ENCODE results near the gene LYL1.

Gene LYL1

GRCh38 chr19:13071444-13072187 is 31.0 kb downstream of the LYL1 start:
- no peak for DNase-seq

- DNase-seq, result no peak
These were observed 32.1 kb downstream of the LYL1 start for GRCh38 chr19:13070425-13071140.

DNA sequence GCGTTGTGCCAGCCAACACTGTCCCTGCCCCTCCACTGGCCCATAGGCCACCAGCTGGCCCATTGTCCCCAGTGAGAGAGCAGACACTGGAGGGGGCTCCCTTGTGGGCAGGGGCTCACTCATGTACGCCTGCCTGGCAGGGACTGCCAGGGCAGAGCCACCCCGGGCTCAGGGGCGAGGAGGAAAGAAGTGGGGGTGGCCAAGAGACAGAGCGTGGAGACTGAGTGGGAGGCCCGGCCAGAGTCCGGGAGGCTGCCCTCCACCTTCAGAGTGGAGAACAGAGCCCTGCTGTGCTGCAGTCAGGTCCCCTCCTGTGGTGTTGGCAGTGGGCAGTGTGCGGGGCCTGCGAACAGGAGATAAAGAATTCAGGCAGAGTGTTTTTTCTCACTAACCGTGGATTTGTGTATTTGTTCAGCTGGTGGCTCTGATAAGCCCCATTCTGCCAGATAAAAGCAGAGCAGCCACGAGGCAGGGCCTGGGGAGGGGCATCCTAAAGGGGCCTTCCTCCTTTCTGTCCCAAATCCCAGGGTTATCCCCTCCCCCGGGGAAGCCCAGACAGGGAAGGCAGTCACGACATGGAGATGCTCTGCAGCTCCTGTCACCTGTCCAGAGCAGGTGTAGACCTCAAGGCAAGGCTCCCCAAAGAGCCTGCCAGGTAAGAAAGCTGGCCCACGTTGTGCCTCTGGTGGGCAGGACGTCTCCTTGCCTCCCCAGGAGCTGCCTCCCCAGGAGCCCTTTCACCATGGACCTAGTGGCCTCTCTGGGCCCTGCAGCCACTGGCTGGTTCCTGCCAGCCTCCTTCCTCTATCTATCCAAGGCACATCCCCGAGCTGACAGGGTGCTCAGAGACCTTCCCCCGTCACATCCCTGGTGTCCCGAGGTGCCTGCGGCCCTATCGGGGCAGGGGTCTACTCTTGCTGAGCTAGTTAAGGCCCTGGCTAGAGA is 33.0 kb downstream of the LYL1 start:
- no peak for DNase-seq

DNA sequence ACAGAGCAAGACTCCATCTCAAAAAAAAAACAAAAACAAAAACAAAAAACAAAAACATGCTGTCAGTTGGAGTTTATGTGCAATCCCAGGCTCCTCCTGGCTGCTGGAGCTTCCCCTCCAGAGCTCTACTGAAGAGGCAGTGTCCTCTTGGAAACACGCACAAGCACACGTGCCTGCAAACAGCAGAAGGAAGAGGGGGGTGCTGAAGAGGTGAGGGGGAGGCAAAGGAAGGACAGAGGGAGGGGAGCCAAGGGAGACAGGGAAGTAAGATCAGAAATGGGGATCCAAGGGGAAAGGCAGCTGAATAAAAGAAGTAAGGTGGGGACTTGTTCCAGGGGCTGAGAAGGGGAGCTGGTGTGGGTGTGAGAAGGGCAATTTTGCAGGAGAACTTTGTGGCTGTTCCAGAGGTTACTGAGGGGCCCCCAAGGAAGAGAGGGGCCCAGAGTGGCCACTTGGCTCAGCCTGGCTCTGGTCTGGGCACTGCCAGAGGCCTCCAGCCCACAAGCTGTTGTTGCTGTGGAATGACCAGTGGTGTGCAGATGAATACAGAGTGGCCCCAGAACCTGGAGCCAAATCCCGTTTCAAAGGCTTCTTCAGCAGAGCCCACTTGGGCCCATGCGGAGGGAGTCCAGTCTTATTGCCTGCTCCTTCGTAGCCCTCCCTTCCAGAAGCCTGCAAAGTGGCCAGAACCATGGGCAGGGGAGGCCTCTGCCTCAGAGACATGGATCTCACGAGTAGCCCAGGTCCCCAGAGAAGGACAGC is 34.4 kb downstream of the LYL1 start:
- DNase-seq, result no peak

DNA sequence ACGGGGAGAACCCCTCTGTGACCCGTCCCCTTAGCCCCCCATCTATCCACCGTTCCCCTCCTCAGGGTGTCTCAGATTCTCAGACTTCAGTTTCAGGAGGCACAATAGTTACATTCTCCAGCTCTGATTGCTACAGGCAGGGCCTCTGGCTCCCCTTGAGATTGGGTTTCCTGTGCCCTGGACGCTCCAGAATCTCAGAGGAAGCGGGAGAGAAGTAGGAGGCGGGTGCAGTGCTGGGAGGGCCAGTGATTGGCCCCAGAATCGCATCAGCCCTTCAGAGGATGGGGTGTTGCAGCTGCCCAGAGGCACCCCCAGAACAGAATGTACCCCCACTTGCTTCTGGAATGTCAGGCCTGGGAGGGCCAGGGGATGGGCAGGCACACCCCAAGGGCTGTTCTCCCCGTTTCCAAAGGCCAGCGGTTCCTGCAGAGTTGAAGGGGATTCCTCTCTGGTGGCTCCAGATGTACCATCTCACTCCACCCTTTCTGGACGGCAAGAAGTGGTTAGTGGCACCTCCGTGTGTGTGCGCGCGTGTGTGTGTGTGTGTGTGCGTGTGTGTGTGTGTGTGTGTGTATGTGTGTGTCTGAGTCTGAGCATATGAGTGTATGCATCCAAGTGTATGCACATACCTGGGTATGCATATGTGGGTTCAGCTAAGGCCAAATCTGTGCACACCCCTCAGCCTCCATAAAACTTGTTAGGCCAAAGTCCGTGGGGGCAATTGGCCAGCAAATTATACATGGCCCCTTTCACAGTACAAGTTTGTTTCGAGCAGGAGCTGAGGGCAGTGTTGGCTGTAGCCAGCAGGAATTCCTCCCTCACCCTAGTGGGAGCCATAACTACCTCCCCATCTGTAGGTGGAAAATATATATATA is 35.5 kb downstream of the LYL1 start:
- no peak for DNase-seq

DNA sequence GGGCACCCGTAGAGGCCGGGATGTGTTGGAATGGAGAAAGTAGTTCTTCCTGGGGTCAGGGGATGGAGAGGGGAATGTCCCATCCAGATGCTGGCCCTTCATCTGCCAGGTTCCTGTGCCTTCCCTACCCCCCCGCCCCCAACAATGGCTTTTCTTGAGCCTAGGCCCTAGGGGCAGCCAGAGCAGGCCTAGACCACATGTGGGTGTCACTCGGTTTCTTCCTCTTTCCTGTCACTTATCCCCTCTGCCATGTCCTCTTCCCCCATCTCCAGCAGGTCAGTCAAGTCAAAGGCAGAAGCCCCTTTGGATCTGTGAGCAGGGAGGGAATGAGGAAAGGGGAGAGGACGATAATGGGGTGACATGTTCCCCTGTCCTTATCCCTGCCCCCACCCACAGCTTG is 36.4 kb downstream of the LYL1 start:
- no peak for DNase-seq

GRCh38 chr19:13064092-13064489 is 38.6 kb downstream of the LYL1 start:
- no peak for DNase-seq

GRCh38 chr19:13063461-13064091 is 39.1 kb downstream of the LYL1 start:
- DNase-seq, result no peak

DNA sequence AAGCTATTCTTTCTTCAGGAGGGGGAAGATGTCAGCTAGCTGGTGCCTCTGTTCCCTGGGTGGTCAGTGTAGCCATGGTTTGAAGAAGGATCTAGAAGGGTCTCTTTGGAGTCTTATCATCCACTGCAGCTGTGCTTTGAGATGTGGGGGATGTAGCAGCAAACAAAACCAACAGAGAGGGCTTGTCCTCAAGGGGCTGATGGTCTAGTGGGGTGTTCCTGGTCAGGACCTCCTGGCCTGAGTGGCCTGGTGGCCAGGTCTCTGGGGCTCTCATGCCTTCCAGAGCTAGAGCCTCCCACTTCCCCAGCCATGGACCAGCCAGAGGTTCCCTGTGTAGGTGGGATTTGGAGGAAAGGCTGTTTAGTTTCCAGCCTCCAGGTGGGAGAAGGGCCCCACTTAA is 40.3 kb downstream of the LYL1 start:
- DNase-seq, result no peak

DNA sequence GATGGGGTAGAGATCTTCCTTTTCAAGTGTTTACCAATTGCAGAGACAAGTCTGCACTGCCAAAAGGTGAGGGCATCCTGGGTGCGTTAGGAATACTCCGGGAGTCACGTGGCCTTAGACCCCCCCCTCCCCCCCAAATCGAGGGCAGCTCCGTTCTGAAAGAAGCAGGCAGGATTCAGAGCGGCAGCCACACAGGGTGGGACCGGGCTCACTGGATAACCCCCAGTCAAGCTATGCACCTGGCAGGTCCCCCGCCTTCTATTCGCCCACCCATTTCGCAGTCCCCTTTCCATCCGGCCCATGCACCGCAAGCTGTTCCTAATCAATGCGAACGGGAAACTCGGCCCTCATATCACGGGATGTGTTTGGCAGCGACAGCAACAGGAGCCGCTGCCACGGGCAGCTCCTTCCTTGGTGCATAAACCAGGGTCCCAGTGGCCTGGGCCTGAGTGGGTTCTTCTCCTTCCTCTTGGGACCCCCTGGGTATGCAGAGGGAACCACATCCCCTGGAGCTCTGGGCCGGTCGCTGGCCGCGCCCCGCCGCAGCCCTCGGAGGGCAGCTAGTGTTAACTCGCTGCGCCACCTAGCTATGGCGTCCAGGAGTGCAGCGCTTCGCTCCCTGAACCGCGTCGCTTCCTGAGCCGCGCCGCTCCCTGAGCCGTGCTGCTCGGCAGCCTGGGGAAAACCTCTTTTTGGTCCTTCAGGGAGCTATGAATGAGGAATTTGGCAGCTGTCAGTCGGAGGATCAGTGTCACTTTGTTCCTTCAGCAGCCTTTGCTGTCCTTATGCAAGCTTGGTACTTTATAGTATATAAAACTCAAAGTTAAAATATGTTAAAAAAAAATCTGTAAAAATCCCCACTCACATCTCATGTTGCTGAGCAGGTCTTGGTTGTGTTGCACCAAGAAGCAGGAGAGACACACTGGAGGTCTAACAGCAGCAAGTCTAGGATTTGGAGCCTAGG is 41.4 kb downstream of the LYL1 start:
- peak; percentile 75 for DNase-seq

DNA sequence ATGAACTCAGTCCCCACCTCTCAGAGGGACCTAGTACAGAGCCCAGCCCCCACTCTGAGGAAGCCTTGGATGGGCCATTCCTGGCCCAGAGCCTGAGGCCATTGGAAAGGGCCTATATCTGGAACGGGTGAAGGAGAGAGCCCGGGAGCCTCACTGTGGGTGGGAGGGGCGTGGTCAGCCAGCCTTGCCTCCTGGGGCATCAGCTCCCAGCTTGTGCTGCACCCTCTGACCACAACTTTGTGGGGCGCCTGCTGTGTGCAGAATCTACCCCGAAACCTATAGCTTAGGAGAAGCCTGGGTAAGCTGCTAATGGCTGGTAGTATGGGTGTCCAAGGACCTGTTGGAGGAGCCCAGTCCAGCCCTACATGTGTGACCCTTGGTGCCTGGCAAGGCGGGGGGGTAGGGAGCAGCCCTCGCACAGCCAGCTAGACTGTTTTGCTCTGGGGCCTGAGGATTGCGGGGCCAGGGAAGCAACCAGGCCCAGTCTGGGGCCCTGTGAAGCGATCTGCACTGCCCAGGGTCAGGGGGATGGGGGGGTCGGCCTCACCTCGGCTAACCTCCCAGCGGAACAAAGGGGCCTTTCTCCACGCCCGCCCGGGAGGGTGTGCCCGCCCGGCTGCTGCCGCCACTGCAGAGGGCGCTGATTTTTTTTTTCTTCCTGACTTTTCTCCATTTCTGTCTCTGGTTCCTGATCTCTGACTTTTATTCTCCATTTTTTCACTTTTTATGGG is 42.3 kb downstream of the LYL1 start:
- no peak for DNase-seq

GRCh38 chr19:13058951-13059660 is 43.6 kb downstream of the LYL1 start:
- no peak for DNase-seq

DNA sequence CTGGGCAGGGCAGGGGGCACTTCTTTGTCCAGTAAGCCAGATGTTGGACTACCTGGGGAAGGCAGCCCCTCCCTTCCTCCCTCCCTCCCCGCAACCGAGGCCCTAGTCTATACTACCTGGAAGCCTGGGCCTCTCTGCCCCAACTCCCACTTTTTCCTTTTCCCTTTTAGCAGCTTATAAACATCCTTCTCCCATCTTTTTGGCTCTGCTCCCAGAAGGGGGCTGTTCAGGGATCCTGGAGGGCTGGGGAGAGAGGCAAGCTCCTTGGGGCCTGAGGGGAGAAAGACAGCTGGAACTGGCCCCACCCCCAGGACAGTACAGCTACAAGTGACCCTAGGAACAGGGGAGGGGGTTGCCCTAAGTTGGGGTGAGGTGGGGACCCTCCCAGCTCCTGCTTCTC is 44.9 kb downstream of the LYL1 start:
- DNase-seq, result no peak

DNA sequence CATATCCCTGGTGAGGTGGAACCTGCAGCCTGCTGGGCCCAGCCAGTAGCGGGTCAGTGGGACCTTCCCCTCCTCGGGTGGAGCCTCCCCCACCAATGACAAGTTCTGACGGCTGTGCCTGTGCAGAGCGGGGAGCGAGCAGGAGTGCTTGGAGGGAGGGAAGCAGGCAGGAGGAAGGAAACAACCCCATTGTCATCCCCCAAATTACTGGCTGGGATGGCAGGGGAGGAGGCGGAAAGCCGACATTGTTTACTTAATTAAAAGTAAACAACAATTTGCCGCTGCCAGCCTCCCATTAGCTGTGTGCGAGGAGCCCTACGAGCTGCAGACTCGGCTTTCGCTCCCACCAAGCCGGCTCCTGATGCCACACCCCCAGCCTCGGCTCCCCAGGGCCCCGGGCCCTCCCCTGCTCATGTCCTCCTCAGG is 45.5 kb downstream of the LYL1 start:
- no peak for DNase-seq

GRCh38 chr19:13056052-13056660 is 46.5 kb downstream of the LYL1 start:
- DNase-seq, result no peak

DNA sequence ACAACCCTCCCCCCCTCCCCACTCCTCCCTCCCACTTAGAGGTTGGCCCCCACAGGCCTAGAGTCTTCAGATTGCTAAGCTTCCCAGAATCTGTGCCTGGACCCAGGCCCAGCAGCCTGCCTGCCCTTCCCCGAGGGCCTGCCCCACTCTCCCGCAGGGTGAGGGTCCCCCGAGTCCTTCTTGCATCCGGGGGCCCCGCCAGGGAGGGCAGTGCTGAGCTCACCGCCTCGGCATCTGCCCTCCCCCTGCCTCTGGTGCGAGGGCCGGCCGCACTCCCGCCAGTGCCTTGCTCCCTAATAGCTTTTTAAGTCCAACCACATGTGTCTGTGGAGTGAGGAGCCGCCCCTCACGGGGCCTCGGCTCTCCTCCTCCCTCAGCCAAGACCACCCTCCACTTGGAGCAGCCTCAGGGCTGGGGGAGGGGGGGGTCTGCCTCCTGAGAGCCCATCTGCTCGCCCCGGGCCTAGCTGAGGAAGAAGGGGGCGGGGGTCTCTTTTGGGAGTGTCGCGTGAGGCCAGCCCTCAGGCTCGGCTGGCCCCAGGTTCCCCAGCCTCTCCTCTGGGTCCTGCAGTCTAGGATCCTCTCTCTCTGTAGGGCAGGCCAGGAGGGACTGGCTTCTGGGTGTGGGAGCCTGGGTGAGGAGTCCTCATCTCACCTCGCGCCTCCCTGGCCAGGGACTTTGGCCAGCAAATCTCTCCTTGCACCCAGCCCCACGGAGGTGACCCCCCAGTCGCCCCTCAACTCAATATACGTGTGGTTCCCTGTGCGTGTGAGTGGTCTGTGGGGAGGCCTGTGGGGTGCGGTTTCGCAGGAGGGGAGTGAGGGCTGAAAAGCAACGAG is 47.2 kb downstream of the LYL1 start:
- no peak for DNase-seq

DNA sequence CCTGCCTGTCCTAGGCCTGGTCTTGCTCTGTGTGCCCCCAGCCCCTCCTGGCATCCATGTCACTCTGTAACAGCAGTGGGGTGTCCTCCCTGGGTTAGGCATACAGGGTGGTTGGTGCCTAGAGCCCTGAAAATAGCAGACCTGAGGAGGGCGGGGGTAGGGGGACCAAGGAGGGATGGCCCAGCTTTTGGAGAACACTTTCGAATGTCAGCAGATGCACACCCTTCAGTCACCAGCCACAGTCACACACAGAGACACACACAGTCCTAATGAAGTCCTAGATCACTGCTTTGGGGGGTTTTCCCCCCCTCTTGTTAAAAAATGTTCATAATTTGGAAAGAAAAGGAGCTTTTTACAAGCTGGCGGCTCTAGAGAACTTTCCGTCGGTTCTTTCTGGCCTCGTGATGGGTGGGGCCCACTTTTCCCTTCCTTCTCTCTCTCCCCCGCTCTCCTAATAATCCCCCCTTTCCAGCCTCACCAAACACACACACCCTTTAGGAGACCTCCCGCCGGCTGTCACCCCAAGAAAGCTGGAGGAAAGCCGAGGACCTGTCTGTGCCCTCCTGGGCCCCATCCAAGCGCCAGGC is 47.9 kb downstream of the LYL1 start:
- no peak for DNase-seq
